ENCODE data around the gene ASCL5. TPM values are rescaled to one million over a fixed set of nuclear protein-coding genes. Genes with fewer than 3 reads are reported as not detected.

The ASCL5 gene
- total RNA-seq, 2 donors from 2014 or later: not detected

- Histone ChIP-seq H3K4me3 (no peak overlapping the region), H3K9me3 (no peaks in the 10 kb centered on the region), H3K27me3 (replicated peaks; ENCODE audit: insufficient read depth) (no peaks in the 10 kb centered on the region), H3K36me3 (no peaks in the 10 kb centered on the region), H3K4me1 (ENCODE audit: control insufficient read depth in 1 of 2, low read depth in 2 of 2) (peaks cover 9 to 18% of the 10 kb centered on the region in 2 donors), H3K27ac (no peak overlapping the region)
- ATAC-seq (ENCODE audit: insufficient number of reproducible peaks, low FRiP score, low read depth) (no peak), DNase-seq (ENCODE audit: low spot score) (no peak)
- no peak for TF ChIP-seq CTCF (IDR thresholded peaks at IDR 0.05)
Measured at GRCh38 chr1:201156819-201157218, 29.8 kb upstream of the ASCL5 start.

GRCh38 chr1:201156346-201156745, 29.4 kb upstream of the ASCL5 start:
- H3K4me1 ChIP-seq (ENCODE audit: control insufficient read depth in 1 of 2, low read depth in 2 of 2): peaks cover 9 to 18% of the 10 kb centered on the region in 2 donors
- no peaks in the 10 kb centered on the region for H3K36me3 ChIP-seq
- no peak for TF ChIP-seq CTCF (IDR thresholded peaks at IDR 0.05)
- ATAC-seq (ENCODE audit: insufficient number of reproducible peaks, low FRiP score, low read depth): no peak
- no peak overlapping the region for H3K4me3 ChIP-seq
- H3K9me3 ChIP-seq: no peaks in the 10 kb centered on the region
- no peaks in the 10 kb centered on the region for H3K27me3 ChIP-seq (replicated peaks; ENCODE audit: insufficient read depth)
- no peak for DNase-seq (ENCODE audit: low spot score)
- H3K27ac ChIP-seq: no peak overlapping the region

GRCh38 chr1:201155354-201155753, 28.4 kb upstream of the ASCL5 start:
- H3K4me1 ChIP-seq (ENCODE audit: control insufficient read depth in 1 of 2, low read depth in 2 of 2): peaks cover 9 to 18% of the 10 kb centered on the region in 2 donors
- TF ChIP-seq CTCF (IDR thresholded peaks at IDR 0.05): no peak
- H3K27ac ChIP-seq: no peak overlapping the region
- no peaks in the 10 kb centered on the region for H3K9me3 ChIP-seq
- no peak overlapping the region for H3K4me3 ChIP-seq
- no peak for DNase-seq (ENCODE audit: low spot score)
- no peaks in the 10 kb centered on the region for H3K27me3 ChIP-seq (replicated peaks; ENCODE audit: insufficient read depth)
- ATAC-seq (ENCODE audit: insufficient number of reproducible peaks, low FRiP score, low read depth): no peak
- no peaks in the 10 kb centered on the region for H3K36me3 ChIP-seq

- H3K36me3 ChIP-seq: no peaks in the 10 kb centered on the region
- H3K9me3 ChIP-seq: no peaks in the 10 kb centered on the region
- ATAC-seq (ENCODE audit: insufficient number of reproducible peaks, low FRiP score, low read depth) (peak; percentile 90), DNase-seq (ENCODE audit: low spot score) (peak; percentile 92)
- peak within 1 kb of the TSS; percentile 86 for H3K4me3 ChIP-seq
- H3K27me3 ChIP-seq (replicated peaks; ENCODE audit: insufficient read depth): no peaks in the 10 kb centered on the region
- peak within 1 kb of the TSS in 1 of 2 donors; percentile 65 for H3K27ac ChIP-seq
- peaks cover 9 to 18% of the 10 kb centered on the region in 2 donors for H3K4me1 ChIP-seq (ENCODE audit: control insufficient read depth in 1 of 2, low read depth in 2 of 2)
- TF ChIP-seq CTCF (IDR thresholded peaks at IDR 0.05): no peak
Measured at GRCh38 chr1:201154389-201155165, 27.6 kb upstream of the ASCL5 start, which contains the start of gene TMEM9. Gene TMEM9 (minus strand): TSS chr1:201154474. CDS start chr1:201153923, 551 bp downstream.

- no peak for TF ChIP-seq CTCF (IDR thresholded peaks at IDR 0.05)
- Histone ChIP-seq H3K9me3 (no peaks in the 10 kb centered on the region), H3K27ac (peak overlapping the region in 1 of 2 donors; percentile 65), H3K4me3 (peak overlapping the region; percentile 86), H3K27me3 (replicated peaks; ENCODE audit: insufficient read depth) (no peaks in the 10 kb centered on the region), H3K36me3 (peaks cover 1% of the 10 kb centered on the region), H3K4me1 (ENCODE audit: control insufficient read depth in 1 of 2, low read depth in 2 of 2) (peaks cover 9 to 18% of the 10 kb centered on the region in 2 donors)
- ATAC-seq (ENCODE audit: insufficient number of reproducible peaks, low FRiP score, low read depth) (peak; percentile 52), DNase-seq (ENCODE audit: low spot score) (no peak)
Measured at GRCh38 chr1:201153474-201154388, 26.7 kb upstream of the ASCL5 start.

Measured in thoracic aorta (tissue), 2 donors.